ENCODE data around the gene UBE2N.
A peak's percentile ranks its signal among the peaks of the same experiment; 100 is the strongest.

Gene UBE2N
- total RNA-seq, result 47.9 to 81.6 (median 69.0) reads per million in 4 donors

DNA sequence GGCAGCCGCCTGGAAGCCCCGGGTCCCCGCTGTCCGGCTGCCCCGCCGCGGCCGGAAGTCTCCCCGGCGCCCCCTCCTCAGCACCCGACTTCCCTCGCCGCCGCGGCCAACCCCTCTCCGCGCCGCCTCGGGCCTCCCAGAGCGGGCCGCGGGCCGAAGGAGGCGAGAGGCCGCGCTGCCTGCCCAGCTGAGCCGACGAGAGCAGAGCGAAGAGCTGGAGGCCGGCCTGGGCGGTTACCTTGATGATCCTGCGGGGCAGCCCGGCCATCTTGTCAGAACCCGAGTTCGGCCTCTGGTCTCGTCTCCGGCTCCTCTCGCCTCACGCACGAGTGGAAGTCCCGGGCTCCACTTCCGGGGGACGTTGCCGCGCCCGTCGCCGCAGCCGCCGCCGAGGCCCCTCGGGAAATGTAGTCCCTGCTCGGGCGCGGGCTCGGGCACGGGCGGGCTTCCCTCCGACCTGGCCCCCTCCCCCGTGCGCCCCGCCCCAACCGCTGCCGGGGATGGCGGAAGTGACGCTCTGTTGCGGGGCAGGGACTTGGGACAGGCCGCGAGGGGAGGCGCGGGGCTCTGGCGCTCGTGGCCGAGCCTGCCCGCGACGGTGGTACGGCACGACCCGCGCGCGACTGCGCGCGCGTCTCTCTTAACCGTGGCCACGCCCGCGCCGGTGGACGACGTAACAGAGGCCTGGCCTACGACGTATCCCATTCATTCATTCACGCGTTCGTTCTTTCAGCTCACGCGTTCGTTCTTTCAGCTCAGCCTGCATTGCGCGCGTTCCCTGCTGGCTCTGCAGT, at the start of gene UBE2N:
TSS of gene UBE2N (minus strand) at position 331 of the 794 bp plus-strand sequence. CDS start at position 268, 63 bp downstream.
- peak; percentile 94 to 98 (median 95) for DNase-seq

- DNase-seq, result no peak
These were observed 42.7 kb upstream of the UBE2N start for GRCh38 chr12:93484315-93484981.

GRCh38 chr12:93483151-93483807, 41.5 kb upstream of the UBE2N start:
- no peak for DNase-seq

- DNase-seq, result no peak
These were observed 41.0 kb upstream of the UBE2N start for GRCh38 chr12:93482721-93483120.

DNA sequence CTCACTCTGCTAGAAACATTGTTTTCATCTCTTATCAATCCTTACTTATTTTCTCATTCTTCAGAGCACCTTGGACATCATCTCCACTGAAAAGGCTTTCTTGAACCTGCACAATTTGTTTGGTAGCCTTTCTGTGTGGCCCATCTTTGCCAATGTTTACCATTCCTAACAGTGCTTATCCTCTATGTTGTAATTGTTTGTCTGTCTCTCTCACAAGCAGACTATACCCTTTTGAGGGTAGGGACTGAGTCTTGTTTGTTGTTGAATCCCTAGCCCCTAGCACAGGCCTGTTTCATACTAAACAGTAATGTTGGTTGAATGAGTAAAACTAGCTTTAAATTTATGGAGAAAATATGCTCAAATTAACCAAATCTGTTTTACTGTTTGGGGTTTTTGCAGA, 34.8 kb upstream of the UBE2N start:
- no peak for DNase-seq

GRCh38 chr12:93469386-93469785, 27.6 kb upstream of the UBE2N start:
- DNase-seq, result no peak

- DNase-seq, result no peak
These were observed 26.2 kb upstream of the UBE2N start for GRCh38 chr12:93468008-93468371.

DNA sequence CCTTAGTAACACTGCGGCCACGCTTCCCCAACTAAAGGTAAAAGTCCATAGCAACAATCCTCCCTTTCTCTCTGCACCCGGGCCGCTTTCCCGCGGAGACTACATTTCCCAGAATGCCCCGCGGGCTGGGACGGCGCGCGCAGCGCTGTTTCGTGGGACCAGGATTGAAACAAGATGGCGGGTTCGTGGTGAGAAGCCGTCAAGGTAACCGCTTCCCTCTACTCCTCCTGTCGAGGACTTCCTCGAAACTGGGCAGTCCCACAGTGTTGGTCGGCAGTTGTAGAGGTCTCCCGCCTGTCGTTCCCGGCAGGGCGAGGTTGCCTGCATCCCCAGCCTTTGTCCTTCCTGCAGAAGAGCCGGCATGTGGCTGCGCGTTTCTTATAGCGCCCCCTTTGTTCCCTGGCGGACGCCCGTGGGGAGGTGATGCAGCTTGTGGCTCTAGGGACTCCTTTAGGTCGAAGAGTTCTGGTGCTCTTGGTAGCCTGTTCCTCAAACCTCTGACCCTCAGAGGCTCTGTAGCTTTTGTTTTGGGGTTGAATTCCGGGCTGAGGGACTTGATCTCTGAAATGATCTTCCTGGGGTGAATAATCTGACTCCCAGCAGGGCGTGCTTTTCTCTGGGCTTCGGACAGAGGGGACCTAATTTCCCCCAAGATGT, 25.7 kb upstream of the UBE2N start, which contains the start of gene MRPL42:
TSS of gene MRPL42 (plus strand) at position 164 of the 657 bp plus-strand sequence. CDS start 1,772 bp downstream, outside the sequence.
- peak; percentile 70 to 91 (median 81) for DNase-seq

DNA sequence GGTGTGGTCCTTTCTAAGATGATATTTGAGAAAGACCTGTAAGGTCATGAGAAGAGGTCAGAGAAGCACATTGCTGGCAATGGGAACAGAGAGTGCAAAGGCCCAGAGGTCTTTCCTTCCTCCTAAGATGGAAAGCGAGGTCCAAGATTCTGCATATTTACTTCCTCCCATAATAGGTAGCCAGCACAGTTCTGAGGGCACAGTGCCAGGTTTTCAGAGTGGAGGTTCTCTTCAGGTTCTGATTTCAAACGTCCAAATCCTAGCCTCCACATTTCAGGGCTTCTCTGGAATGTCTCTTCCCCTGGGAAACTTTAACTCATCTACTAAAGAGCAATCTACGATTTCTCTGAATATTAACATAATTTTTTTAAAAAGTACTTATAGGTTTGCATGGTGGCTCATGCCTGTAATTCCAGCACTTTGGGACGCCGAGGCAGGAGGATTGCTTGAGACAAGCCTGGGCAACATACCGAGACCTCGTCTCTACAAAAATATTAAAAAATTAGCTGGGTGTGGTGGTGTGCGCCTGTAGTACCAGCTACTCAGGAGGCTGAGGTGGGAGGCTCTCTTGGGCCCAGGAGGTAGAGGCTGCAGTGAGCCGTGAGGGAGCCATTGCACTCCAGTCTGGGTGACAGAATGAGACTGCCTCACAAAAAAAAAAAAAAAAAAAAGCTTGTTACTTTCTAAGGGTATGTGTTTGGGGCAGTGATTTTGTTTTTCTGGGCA, 25.0 kb upstream of the UBE2N start:
- DNase-seq, result no peak

DNA sequence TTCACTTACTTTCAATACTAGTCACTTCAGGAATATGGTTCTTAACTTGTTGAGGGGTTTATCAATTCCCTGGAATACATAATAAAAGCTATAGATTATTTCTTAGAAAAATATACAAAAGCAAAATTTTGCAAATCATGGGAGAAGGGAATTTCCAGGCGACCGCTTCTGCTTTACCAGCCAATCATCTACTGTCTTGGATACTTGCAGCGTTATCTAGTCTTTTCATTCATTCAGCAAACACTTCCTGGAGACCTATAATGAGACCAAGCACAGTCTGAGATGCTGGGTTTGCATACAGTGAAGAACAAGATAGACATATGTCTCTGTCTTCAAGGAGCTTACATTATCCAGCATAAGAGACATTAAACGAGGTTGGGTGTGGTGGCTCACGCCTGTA, 24.1 kb upstream of the UBE2N start:
- no peak for DNase-seq

GRCh38 chr12:93461503-93461902, 19.8 kb upstream of the UBE2N start:
- no peak for DNase-seq

DNA sequence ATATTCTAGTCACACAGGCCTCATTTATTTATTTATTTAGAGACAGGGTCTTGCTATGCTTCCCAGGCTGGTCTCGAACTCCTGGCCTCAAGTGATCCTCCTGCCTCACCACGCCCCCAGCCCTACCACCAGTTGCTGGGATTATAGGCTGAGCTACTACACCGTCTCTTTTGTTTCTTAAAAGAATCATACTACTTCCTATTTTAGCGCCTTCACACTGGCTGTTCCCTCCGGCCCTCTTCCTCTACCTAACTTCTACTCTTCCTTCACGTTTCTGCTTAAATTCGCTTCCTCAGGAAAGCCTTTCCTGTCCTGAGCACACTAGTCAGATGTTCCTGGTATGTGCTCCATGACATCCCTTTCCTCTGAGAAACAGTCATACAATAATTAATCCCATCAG, 19.2 kb upstream of the UBE2N start:
- DNase-seq, result no peak

- DNase-seq, result no peak
These were observed 18.3 kb upstream of the UBE2N start for GRCh38 chr12:93460003-93460402.

DNA sequence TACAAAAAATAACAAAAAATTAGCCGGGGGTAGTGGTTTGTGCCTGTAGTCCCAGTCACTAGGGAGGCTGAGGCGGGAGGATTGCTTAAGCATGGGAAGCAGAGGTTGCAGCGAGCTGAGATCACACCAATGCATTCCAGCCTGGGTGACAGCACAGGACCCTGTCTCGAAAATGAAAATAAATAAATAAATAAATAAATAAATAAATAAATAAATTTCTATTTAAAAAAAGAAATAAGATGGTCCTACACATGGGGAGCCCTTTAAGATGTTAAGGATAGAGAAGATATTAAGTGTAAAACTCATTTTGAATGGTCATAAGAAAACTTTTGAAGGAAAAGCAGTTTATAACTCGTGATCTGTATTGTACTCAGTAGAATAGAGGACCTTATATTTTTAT, 17.4 kb upstream of the UBE2N start:
- no peak for DNase-seq

GRCh38 chr12:93456077-93456476, 14.3 kb upstream of the UBE2N start:
- no peak for DNase-seq

- no peak for DNase-seq
These were observed 11.9 kb upstream of the UBE2N start for GRCh38 chr12:93453633-93454032.

DNA sequence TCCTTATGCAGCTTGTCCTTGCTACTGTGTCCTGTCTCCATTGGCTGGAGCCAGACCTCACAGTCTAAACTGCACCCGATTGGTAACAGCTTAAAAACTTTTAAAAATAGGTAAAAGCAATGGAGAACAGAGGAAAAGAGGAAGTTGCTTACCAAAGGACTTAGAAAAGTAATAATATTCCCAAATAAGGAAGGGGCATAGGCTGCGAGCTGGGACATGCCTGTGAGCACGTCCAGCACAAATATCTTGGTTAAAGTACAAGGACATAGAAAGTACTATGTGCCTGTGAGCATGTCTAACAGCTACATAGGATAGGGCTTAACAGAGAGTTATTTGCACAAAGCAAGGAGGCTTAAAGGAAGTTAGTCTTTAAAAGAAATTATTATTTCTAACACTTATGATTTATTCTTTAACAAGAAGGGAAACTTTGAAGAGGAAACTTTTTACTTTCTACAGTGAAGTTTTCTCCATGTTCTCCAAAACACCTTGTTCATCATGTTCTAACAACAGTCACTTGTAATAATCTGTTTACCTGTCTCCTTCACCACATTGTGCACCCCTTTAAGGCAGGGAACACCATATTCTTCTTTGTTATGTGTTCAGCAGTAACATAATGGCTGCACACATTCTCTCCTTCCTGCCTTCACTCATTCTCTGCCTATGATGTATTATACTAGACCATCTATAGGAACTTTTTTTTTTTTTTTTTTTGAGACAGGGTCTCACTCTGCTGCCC, 9.8 kb upstream of the UBE2N start:
- DNase-seq, result no peak

GRCh38 chr12:93449277-93449676, 7.5 kb upstream of the UBE2N start:
- DNase-seq, result no peak

GRCh38 chr12:93448796-93449195, 7.0 kb upstream of the UBE2N start:
- no peak for DNase-seq

DNA sequence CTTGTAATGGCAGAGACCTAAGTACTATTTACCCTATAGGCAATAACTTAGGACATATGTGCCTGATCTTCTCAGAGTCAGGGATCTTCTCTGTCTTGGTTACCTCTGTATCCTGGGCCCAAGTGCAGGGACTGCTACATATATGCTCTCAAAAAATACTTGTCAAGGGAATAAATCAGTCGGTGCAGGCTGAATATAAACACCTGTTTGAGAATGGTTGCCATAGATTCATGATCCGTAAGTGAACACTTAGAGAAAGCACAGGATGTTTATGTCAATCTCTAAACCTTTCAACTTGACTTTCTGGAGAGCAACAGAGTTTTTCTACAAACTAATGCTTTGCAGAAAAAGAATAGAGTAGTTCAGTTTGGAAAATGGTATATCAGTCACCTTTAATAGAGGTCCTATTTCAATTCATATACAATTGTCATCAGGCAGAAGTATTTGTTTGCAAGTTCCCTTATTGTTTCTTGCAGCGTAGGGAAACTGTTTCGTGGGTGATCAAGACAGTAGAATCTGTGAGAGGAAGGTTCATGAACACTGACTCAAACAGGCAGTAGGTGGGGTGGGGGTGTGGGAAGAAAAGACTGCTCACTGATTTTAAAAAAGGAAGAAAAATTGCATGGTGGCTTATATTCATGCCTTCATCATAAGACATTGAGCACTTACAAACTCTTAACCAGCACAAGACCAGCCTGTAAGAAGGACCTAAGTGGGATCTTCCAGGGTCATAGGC, 6.0 kb upstream of the UBE2N start:
- DNase-seq, result no peak

DNA sequence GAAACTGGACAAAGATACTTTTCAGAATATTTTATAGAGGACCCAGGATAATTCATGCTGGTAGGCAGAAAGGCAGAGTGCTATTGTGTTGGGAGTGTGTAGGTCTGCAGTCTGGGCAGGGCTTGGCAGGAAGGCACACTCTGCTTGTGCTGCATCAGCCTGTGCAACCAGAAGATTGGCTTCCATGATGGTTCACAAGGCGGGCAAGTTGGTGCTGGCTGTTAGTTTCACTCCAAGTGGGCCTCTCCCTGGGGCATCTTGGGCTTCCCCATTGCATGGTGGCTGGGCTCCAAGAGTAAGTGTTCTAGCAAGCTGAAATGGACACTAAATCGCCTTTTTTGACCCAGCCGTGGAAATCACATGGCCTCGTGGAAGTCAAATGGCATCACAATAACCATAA, 1.8 kb upstream of the UBE2N start:
- DNase-seq, result no peak
